Medulla oblongata (tissue), 1 donor: ENCODE data around the gene POLR1H.

Experiments
- DNase-seq: peaks from one replicate; pipeline ENCODE4 v3.0.0-alpha.2; 2015; ENCODE audit errors: extremely low spot score

Gene POLR1H

GRCh38 chr6:30061858-30062458 lies 893 bp downstream of the POLR1H start:
- no peak for DNase-seq

GRCh38 chr6:30062471-30063178 lies 1.6 kb downstream of the POLR1H start:
- no peak for DNase-seq

- DNase-seq: no peak
Observed at GRCh38 chr6:30063315-30063714, 2.2 kb downstream of the POLR1H start.

- DNase-seq: peak; percentile 18
Observed at GRCh38 chr6:30066082-30066481, 5.0 kb downstream of the POLR1H start.

GRCh38 chr6:30066577-30067459 lies 5.8 kb downstream of the POLR1H start, which contains the start of gene PPP1R11:
Gene PPP1R11 (plus strand): TSS chr6:30067198. CDS start chr6:30067411, 213 bp downstream.
- peak; percentile 100 for DNase-seq

- DNase-seq: no peak
Observed at GRCh38 chr6:30067460-30068139, 6.5 kb downstream of the POLR1H start.

- no peak for DNase-seq
Observed at GRCh38 chr6:30071081-30071818, 10.2 kb downstream of the POLR1H start.

GRCh38 chr6:30071858-30072257 lies 10.8 kb downstream of the POLR1H start:
- no peak for DNase-seq

- no peak for DNase-seq
Observed at GRCh38 chr6:30073489-30074235, 12.6 kb downstream of the POLR1H start.

GRCh38 chr6:30074331-30075093 lies 13.4 kb downstream of the POLR1H start:
- no peak for DNase-seq

- no peak for DNase-seq
Observed at GRCh38 chr6:30075094-30075789, 14.2 kb downstream of the POLR1H start, which contains the start of gene RNF39. Gene RNF39 (minus strand): TSS chr6:30075769. CDS start chr6:30075585, 184 bp downstream.

GRCh38 chr6:30075790-30076732 lies 15.0 kb downstream of the POLR1H start:
- DNase-seq: no peak

GRCh38 chr6:30077218-30077617 lies 16.2 kb downstream of the POLR1H start:
- no peak for DNase-seq

GRCh38 chr6:30087876-30088275 lies 26.8 kb downstream of the POLR1H start:
- no peak for DNase-seq

- DNase-seq: no peak
Observed at GRCh38 chr6:30091577-30092381, 30.7 kb downstream of the POLR1H start.

GRCh38 chr6:30092852-30093543 lies 31.9 kb downstream of the POLR1H start:
- DNase-seq: no peak
